OCI-M2 (cell line): ENCODE data around the gene PKMYT1.
"Not testable (repeated sequence)": the region's sequence is repeated elsewhere in the genome, so short reads cannot be mapped to it uniquely, and the experiment has no call there.

Experiments
- DNase-seq: peaks from one replicate; lab custom pipeline; 2025; ENCODE audit not compliant: unreplicated experiment; lab: John Stamatoyannopoulos, UW

Gene PKMYT1

DNA sequence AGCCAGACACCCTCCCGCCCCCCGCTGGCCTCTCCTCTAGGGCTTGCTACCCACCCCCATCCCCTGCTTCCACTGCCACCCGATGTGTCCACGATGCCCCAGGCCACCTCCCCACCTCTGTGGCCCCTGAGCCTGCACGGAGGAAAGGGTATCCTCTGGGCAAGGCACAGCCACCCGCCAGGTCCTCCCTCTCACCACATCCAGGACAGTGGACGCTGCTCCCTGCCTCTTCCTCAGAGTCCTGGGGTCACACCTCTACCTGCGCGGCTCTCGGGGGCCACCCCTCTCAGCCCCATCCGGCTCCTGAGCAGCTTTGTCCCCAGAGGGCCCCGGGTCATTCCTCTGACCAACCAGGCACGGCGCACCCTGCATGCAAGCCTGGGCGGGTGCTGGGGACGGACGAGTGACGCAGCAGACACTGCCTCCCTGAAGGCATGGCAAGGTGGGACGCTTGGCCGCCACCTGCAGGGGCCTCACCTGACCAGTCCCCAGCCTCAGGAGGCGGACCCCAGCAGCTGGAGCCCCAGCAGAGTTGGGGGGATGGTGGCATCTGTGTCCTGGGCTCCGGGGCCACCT is 43.7 kb downstream of the PKMYT1 start:
- DNase-seq: no peak

DNA sequence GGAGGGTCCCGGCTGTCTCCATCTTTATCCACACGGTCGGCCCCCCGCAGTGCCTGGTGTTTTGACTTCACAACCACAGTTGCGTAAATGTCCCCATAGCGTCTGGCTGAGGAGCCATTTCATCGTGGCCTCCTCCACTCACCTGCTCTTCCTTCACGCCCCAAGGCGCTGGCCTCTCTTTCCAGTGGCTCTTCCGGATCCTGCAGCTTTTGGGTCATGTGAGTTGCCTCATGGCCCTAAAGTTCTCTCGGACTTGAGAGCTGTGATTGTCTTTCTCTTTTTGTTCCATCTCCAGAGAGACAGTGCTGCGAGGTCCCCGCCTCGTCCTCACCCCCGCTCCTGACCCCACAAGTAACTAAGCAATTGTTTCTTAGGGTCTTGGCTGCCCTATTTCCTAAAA is 45.8 kb downstream of the PKMYT1 start:
- DNase-seq: no peak

DNA sequence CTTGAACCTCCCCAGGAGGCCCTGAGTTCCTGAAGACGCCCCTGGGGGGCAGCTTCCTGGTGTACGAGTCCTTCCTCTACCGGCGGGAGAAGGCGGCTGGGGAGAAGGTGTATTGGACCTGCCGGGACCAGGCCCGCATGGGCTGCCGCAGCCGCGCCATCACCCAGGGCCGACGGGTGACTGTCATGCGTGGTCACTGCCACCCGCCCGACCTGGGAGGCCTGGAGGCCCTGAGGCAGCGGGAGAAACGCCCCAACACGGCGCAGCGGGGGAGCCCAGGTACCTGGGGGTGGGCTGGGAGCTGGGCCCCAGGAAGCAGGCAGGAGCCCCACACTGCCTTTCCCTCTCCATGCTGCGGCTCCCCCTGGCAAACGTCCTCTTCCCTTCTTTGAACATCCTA is 46.5 kb downstream of the PKMYT1 start:
- no peak for DNase-seq

DNA sequence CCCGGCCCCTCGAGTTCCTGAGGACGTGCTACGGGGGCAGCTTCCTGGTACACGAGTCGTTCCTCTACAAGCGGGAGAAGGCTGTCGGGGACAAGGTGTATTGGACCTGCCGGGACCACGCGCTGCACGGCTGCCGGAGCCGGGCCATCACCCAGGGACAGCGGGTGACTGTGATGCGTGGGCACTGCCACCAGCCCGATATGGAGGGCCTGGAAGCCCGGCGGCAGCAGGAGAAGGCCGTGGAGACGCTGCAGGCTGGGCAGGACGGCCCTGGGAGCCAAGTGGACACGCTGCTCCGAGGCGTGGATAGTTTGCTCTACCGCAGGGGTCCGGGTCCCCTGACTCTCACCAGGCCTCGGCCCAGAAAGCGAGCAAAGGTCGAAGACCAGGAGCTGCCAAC is 47.1 kb downstream of the PKMYT1 start:
- DNase-seq: no peak

DNA sequence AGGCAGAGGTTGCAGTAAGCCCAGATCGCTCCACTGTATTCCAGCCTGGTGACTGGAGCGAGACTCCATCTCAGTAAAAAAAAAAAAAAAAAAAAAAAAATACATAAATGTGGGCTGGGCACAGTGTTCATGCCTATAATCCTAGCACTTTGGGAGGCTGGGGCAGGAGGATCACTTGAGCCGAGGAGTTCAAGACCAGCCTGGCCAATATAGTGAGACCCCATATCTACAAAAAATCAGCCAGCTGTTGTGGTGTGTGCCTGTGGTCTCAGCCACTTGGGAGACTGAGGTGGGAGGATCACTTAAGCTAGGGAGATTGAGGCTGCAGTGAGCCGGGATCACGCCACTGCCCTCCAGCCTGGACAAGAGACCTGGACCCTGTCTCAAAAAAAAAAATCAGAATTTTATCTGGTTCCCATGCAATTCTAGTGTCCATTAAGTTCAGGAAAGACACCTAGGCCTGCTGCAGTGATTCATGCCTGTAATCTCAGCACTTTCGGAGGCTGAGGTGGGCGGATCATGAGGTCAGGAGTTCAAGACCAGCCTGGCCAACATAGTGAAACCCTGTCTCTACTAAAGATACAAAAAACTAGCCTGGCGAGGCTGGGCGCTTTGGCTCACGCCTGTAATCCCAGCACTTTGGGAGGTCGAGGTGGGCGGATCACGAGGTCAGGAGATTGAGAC is 48.9 kb downstream of the PKMYT1 start:
- DNase-seq: not testable (repeated sequence)

DNA sequence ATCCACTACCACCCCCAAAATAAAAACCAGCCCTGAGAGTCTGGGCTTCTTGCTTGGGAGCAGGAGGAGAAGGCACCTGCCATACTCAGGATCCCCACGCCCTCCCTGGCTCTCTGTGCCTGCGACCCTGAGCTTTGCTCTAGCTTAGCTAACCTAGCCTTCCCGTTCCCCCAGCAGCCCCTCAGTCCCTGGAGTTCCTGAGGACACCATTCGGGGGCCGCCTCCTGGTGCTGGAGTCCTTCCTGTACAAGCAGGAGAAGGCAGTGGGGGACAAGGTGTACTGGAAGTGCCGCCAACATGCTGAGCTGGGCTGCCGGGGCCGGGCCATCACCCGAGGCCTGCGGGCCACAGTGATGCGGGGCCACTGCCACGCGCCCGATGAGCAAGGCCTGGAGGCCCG is 50.0 kb downstream of the PKMYT1 start:
- DNase-seq: no peak

DNA sequence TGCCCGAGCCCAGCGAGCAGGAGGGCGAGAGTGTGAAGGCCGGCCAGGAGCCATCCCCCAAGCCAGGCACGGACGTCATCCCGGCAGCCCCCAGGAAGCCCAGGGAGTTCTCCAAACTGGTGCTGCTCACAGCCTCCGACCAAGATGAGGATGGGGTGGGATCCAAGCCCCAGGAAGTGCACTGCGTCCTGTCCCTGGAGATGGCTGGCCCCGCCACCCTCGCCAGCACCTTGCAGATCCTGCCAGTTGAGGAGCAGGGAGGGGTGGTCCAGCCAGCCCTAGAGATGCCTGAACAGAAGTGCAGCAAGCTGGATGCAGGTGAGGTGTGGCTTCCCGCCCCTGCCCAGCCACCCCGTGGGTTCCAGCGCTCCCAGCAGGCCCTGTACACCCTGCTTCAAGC is 50.6 kb downstream of the PKMYT1 start:
- DNase-seq: no peak

DNA sequence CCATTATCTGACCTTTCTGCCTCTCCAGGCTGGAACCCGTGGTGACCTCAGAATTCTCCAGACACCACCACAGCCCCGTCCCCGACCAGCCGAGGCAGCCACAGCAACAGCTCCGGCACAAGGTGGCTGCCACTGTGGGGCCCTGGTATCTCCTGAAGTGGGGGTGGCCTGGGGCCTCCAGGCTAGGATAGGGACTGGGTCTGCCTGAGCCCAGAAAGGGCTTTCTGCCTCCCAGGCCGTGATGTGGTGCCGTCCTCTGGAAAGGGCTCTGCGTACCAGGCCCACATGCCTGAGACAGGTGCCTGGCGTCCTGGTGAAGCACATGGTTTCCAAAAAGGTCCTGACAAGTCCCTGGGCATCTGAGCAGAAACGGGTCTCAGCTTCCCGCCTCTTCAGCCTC is 51.5 kb downstream of the PKMYT1 start:
- DNase-seq: no peak

DNA sequence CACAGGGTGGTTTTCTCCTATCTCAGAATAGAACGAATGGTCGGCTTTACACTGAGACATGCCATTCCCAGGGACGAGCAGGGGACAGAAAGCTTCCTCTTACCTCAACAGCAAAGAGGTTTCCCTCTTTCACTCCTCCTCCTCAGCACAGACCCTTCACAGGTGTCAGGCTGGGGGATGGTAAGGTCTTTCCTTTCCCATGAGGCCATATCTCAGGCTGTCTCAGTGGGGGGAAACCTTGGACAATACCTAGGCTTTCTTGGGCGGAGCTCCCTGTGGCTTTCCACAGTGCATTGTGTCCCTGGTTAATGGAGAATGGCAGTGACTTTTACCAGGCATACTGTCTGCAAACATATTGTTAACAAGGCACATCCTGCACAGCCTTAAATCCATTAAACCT is 52.1 kb downstream of the PKMYT1 start:
- DNase-seq: not testable (repeated sequence)

DNA sequence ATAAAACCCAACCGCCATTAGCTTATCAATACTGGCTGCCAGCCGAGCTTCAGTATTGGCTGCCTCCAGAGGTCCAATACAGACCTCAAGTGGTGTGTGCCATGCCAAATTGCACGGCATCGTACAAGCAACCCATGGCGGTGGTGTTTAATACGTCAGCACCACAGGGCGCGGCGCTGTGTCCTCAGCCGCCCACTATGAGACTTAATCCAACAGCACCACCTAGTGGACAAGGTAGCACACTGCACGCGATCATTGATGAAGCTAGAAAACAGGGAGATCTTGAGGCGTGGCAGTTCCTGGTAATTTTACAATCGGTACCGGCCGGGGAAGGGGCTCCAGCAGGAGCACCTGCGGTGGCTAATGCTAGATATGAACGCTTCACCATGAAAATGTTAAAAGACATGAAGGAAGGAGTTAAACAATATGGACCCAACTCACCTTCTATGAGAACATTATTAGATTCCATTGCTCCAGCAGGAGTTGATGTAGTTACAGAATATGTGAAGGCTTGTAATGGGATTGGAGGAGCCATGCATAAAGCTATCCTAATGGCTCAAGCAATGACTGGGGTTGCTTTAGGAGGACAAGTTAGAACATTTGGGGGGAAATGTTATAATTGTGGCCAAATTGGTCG is 53.1 kb downstream of the PKMYT1 start:
- peak; percentile 46 for DNase-seq

DNA sequence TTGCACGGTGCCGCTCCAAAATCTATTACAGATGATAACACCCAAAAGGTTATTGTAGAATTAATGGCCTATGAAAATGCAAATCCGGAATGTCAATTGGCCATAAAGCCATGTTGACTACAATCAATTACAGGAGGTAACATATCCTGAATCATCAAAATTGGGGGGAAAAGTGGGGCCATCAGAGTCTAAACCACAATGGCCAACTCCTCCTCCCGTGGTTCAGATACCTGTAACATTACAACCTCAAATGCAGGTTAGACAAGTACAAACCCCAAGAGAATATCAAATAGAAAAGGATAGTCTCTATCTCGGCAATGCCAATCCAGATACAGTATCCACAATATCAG is 53.6 kb downstream of the PKMYT1 start:
- DNase-seq: no peak

DNA sequence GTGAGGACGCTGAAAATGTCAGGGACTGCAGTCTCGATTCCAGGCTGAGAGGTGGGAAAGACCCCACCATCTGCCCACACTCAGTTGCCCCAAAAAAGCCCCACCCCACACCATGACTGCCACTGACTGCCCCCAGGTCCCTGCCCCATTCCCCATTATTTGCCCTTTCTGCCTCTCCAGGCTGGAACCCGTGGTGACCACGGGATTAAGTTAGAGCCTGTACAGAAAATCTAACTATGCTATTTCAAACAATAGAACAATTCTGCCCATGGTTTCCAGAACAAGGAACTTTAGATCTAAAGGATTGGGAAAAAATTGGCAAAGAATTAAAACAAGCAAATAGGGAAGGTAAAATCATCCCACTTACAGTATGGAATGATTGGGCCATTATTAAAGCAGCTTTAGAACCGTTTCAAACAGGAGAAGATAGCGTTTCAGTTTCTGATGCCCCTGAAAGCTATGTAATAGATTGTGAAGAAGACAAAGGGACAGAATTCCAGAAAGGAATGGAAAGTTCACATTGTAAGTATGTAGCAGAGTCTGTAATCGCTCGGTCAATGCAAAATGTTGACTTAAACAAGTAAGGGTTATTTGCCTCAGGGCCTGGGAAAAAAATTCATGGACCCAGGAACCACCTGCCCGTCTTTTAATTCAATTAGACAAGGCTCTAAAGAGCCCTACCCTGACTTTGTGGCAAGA is 54.1 kb downstream of the PKMYT1 start:
- no peak for DNase-seq

DNA sequence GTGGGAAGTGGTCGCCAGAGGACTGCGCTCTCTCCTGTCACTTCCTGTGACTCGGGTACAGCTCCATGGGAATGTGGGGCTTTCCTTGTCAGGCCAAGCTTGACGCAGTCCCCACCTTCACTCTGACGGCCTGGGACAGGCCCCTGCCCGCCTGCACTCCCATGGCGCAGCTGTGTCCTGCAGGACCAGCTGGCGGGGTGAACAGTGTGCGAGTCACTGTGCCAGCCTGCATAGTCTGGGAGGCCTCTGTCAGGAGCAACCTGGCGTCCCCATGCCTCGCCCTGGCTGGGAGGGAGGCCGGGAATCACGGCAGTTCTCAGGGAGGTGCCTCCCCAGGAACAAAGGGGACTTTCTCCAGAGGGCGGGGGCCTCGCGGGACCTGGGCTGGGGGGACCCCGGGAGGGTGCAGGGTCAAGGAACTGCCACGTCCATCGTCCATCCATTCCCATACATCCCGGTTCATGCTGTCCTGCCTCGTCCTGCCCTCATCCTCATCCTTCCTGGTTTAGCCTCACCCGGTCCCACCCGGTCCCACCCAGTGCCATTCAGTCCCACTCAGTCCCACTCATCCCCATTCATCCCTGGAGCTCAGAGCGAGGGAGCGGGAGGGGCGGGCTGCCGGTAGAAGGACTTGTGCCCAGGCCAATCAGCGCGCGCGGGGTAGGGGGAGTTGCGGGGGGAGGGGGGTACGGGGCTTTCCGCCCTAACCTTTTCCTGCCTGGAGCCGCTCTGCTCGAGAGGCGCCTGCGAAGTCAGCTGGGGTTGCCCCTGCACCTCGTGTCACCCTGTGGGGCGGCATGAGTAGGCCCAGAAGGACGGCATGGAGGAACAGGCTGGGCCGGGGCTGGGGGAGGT is 55.1 kb downstream of the PKMYT1 start:
- DNase-seq: no peak

DNA sequence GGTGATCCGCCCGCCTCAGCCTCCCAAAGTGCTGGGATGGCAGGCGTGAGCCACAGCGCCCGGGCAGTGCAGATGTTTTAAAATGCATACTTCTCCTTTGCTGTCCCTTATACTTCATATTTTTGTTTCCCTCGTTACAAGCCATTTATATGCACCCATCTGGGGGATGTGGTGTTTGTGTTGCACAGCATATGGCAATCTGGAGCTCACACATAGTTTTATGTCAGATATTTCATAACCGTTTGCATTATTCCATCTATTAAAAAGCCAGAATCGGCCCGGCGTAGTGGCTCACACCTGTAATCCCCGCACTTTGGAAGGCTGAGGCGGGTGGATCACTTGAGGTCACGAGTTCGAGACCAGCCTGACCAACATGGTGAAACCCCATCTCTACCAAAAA is 56.8 kb downstream of the PKMYT1 start:
- no peak for DNase-seq
